GM18520 (cell line): ENCODE results near the gene LTBP1.

ENCODE experiments used
- ATAC-seq: cut with Tn5 transposase; IDR thresholded peaks from one replicate; pipeline ENCODE4 v1.9.1; 2021; ENCODE audit not compliant: unreplicated experiment

The LTBP1 gene

GRCh38 chr2:33288011-33288410 is 341.3 kb downstream of the LTBP1 start:
- no peak for ATAC-seq

- ATAC-seq: no peak
Measured at GRCh38 chr2:33289961-33290360, 343.2 kb downstream of the LTBP1 start.

DNA sequence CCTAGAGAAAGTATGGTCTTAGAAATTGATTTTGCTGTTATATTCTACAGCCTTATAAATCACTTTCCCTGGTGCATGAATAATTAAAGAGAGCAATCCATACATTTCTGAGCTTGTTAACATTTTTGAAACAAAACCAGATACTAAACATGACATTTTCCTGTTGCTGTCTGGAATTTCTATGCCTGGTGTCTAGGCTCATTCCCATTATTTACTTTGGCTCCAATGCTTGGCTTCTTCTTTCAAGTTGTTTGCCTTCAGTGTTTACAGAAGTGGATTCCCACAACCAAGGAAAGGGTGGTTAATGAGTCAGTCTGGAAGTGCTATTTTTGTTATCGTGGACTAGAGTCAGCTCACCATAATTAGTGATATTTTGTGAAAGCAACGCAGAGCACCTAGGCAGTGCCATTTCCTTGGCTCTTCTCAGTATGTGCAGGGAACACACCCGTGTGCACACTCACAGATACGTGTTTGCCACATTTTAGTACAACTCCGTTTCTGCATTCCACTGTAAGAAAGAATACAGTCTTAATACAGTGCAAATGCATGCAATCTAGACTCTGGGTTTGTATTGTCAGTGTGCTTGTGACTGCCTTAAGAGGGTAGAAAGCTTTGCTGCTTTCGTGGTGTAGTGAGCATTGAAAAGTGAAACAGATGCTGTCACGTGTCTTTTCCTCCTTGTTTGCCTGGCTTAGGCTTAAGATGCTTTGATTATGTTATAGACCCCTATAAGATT is 344.7 kb downstream of the LTBP1 start:
- ATAC-seq: no peak

DNA sequence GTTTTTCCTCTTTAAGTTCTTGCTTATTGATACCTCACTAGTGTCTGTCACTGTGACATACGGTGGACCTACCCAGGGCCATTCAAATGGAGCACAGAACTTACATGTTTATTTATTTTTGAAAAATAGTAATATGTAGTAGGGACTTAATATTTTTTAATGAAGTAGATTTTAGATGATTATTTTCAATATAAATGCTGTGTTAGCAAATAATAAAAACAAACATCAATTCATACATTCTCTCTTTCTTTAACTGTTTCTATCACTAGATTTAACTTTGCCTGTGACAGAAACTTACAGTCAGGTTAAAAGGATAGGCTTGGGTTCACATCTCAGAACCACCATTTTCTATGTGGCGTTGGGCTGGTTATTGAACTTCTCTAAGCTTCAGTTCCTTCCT is 345.3 kb downstream of the LTBP1 start:
- no peak for ATAC-seq

DNA sequence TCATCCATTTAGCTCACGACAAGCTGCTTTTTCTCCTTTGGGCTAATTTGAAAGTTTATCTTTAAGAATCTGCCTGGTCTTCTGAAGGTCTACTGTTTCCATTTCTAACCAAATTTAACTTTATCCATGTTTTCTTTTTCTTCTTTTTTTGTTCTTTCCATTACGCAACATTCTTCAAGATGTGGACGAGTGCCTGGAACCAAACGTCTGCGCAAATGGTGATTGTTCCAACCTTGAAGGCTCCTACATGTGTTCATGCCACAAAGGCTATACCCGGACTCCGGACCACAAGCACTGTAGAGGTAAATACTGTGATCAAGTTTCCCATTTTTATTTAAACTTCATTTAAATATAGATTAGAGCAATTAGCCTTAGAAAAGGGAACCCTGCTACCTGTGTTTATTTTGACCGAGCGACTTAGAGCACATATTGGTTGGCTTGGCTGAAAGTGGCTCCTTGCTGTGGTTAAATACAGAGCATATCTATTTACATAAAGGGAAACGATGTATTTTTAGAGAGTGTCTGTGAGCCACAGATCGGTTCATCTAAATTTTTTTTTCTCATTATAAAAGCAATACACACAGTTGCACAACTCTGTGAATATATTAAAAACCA is 346.3 kb downstream of the LTBP1 start:
- no peak for ATAC-seq

DNA sequence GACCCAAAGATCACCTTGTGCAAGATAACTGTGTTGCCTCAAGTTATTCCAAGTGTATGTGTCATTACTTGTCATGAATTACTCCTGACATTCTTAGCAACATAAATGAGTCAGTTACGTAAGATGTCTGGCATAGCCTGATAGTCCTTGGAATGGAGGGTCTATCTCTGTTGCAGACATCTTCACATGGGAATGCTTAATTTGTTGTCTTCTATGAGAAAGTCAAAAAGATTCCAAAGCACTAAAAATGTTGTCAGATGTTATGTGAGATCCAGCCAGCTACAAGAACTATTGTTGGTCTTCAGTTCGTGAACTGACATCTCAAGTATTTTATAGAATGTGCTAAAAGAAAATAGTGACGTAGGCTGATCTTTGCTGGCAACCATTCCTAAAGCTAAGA is 351.5 kb downstream of the LTBP1 start:
- no peak for ATAC-seq

DNA sequence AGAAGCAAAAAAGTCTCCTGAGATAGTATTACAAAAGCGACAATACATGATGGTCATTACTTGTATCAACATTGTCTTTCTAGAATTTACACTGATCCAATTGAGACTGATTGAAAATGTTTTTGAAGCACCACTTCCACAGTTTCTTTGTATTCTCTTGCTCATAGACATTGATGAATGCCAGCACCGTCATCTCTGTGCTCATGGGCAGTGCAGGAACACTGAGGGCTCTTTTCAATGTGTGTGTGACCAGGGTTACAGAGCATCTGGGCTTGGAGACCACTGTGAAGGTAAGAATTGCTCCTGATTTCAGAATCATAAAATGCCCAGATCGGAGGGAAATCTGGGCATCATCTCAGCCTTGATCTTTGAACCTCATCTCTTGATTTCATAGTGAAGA is 354.6 kb downstream of the LTBP1 start:
- no peak for ATAC-seq

DNA sequence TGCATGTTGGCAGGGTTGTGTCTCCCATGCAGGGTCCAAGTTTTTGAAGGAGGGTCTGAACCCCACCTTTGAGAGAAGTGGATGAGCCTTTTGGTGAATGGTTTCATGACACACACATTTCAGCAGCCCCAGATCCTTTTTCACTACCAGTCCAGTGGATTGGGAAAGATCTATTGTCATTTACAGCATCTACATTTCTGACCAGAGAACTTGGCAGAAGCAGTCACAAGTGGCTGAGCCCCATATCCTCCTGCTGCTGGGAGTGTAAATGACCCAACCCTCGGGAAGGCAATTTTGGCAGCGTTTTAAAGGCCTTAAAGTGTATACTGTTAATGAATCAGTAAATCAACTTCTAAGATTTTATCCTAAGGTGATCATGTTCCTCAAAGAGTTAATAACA is 355.6 kb downstream of the LTBP1 start:
- no peak for ATAC-seq

GRCh38 chr2:33304032-33304864 is 357.5 kb downstream of the LTBP1 start:
- no peak for ATAC-seq

GRCh38 chr2:33307659-33308270 is 361.0 kb downstream of the LTBP1 start:
- no peak for ATAC-seq

DNA sequence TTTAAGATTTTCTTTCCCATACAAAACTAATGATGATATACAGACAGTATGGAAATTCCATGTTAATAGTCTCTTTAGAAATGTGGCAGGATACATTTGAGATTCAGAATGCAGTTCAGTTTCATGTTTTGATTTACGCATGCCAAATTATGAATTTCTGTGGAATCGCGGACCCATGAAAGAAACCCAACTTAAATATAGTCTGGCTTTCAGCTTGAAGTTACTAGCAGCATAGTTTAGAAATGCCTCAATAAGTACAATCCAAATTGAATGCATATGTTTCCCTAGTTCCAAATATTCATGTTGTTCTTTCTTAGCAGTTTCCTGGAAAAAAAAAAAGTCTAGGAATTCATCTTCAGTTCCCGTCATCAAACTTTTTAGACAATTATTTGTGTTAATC is 365.6 kb downstream of the LTBP1 start:
- ATAC-seq: no peak

DNA sequence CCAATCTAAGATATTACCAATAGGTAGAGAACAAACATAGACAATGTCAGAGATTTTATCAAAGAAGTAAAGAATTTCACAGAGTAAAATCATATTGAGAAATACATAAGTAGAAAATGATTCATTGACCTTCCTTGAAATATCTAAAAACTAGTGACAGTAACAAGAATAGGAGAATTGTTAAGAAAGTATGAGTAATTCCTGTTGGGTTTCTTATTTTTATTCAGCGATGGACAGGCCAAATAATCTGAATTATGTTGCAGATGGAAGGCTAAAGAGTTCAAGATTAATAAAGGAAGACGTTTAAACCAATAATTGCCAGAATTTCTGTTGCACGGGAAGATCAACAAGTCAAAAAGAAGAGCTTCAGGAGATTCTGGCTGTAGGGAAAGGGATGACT is 366.3 kb downstream of the LTBP1 start:
- no peak for ATAC-seq

DNA sequence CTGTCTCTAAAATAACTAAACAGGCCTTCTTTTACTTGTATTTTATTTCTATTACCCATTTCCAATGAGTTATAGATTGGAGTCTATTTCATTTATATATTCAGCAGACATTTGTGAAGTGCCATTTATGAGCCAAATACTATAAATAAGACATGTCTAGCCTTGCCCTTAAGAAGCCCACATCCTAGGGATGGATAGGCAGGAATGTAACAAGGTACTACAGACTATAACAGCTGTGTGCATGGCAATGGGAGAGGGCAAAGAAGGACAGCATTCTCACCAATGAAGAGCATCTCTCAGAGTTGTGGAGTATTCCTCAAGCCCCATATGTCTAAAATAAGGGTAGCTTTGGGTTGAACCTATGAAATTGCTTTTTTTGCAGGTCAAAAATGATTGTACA is 367.8 kb downstream of the LTBP1 start:
- ATAC-seq: no peak

- ATAC-seq: no peak
Measured at GRCh38 chr2:33316328-33316727, 369.6 kb downstream of the LTBP1 start.

- no peak for ATAC-seq
Measured at GRCh38 chr2:33317369-33318007, 370.7 kb downstream of the LTBP1 start.

DNA sequence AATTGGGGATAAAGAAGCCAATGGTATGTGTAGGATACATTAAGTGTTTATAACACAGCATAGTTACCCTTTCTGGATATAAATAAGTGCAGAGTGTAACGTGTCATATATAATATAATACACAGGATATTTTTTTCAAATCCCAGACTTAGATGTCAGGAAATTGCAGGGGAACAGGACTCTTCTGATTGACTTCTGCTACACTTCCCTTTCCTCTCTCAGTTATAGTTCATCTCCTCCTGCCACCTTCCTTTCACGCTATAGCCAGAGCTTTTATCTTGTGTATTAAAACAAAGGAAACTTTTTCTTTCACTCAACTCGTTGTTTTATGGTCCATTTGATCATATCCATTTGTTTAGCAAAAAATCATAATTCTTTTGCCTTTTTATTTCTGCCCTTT is 371.7 kb downstream of the LTBP1 start:
- ATAC-seq: no peak

GRCh38 chr2:33320573-33320972 is 373.8 kb downstream of the LTBP1 start:
- ATAC-seq: no peak

DNA sequence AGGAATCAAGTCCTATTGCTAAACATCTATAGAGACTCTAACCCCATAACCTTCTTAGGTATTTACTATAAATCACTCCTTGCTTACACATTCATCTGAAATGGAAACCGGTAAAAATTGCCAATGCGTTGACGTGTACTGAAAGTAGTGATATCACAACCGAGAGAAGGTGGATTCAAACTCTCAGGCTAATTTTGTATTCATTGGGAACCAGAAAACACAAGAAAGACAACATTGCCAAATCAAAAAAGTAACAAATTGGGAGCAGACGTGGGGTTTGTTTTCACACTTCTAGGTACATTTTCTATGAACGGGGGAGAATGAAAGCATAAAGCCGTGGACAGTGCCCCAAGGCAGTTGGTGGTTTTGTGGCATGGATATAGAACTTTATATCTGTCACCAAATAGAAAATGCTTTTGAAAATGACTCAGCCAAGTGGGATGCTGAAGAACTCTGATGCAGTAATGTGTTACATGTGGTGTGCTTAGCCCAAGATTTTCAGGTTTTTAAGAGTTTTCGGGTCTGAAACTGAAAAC is 374.6 kb downstream of the LTBP1 start:
- ATAC-seq: peak; percentile 56

DNA sequence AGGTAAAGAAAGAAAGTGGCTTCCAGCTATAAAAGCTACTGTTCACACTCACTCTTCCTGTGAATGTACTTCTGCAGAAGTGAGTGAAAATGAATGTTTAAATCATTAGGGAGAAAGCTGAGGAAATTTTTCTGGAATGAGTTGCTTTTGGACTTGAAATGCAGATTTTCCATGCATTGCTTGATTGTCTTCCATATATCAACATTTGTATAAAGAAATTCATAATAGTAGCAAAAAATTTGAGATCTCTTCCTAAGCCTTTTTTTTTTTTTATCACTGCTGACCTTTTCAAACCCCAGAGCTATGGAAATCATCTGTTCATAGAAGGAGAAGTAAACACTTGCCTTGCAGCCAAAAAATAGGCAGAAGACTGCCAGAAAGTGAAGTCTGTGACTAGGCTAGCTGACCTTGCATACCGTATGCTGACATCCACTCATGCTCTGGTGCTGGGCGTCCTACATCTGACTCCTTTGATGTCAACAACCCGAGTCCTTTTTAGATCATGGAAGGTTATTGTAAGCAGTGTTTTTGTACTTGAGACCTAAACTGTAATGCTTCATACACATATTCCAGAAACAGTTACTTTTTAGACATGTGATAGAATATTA is 375.2 kb downstream of the LTBP1 start:
- ATAC-seq: no peak

DNA sequence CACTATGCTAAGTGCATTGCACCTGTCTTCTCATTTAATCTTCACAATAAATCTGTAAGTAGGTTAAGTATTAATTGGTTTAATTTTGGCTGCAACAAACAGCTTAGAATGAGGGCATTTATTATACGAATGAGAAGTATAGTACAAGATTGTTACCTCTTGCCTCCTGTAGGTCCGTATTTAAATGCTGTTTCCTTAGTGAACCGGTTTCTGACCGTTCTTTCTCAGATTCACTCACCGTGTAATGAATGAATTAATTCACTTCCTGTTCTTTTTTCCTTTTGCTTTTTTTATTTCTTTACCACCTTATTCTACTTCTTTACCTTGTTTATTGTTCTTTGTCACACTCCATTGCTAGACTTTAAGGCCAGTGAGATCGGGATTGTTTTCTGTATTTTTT is 375.9 kb downstream of the LTBP1 start:
- no peak for ATAC-seq
